Lung (tissue), 13 donors: ENCODE results near the gene TRIM2. TPM values are rescaled to one million over a fixed set of nuclear protein-coding genes. Genes with fewer than 3 reads are reported as not detected.

Source experiments
- ATAC-seq: fragments of 200-7000 bp; cut with Tn5 transposase; one replicate; pipeline ENCODE4 v1.9.1; 2020; ENCODE audit warnings: moderate number of reproducible peaks; ENCODE audit not compliant: insufficient read depth, low FRiP score
- DNase-seq, 3 donors: peaks; one replicate each; pipeline ENCODE4 v3.0.0-alpha.2; 2013 to 2017
- H3K27ac ChIP-seq, 2 donors: one replicate each; pipeline ENCODE4 v1.5.1; 2013; ENCODE audit warnings: mild to moderate bottlenecking in 2 of 2, moderate library complexity in 2 of 2, control low read depth in 1 of 2, inconsistent platforms in 1 of 2, low read depth in 1 of 2, low read length in 1 of 2
- H3K27me3 ChIP-seq, 3 donors: one replicate each; pipeline ENCODE4 v1.5.1; 2013; ENCODE audit warnings: low read length in 2 of 3; ENCODE audit not compliant: control insufficient read depth in 3 of 3, insufficient read depth in 3 of 3
- H3K36me3 ChIP-seq, 4 donors: one replicate each; pipeline ENCODE4 v1.5.1; 2013; ENCODE audit warnings: low read length in 4 of 4, mild to moderate bottlenecking in 1 of 4, moderate library complexity in 1 of 4; ENCODE audit not compliant: control insufficient read depth in 4 of 4, insufficient read depth in 4 of 4
- H3K4me1 ChIP-seq, 5 donors: one replicate each; pipeline ENCODE4 v1.5.1; 2013; ENCODE audit warnings: low read length in 5 of 5, mild to moderate bottlenecking in 2 of 5, moderate library complexity in 1 of 5; ENCODE audit not compliant: control insufficient read depth in 5 of 5, insufficient read depth in 5 of 5
- H3K4me3 ChIP-seq: one replicate; pipeline ENCODE4 v1.5.1; 2013; ENCODE audit warnings: mild to moderate bottlenecking, control low read depth, moderate library complexity
- H3K9ac ChIP-seq, 2 donors: one replicate each; pipeline ENCODE4 v1.5.1; 2013; ENCODE audit warnings: low read length in 2 of 2, control low read depth in 1 of 2; ENCODE audit not compliant: insufficient read depth in 1 of 2
- H3K9me3 ChIP-seq, 4 donors: one replicate each; pipeline ENCODE4 v1.5.1; 2013; ENCODE audit warnings: low read length in 3 of 4, mild to moderate bottlenecking in 1 of 4, moderate library complexity in 1 of 4; ENCODE audit not compliant: control insufficient read depth in 4 of 4, insufficient read depth in 3 of 4
- CTCF ChIP-seq: IDR thresholded peaks from 2 replicates; pipeline ENCODE4 v1.5.1; 2012; ENCODE audit warnings: mild to moderate bottlenecking; ENCODE audit errors: control extremely low read depth, extremely low read depth
- WGBS, 2 donors: extraction: QIAGEN DNeasy Blood & Tissue Kit; methylation state at CpG; one replicate each; pipeline ENCODE4 v1.1.7; 2013; 5-methylcytosine and 5-hydroxymethylcytosine counted together
- polyA plus RNA-seq, 2 donors: library from polyadenylated mRNA; stranded (reverse); fragments of 200-250 nt; gene quantifications; one replicate each; pipeline ENCODE4 v1.2.1, GENCODE V29; 2013
- small RNA-seq: library from RNA; depleted of rRNA; stranded (forward); fragments of <200 nt; gene quantifications from one replicate; pipeline ENCODE3, GENCODE V24; 2014; ENCODE audit warnings: low replicate concordance
- total RNA-seq, 2 donors: library from RNA; depleted of rRNA in 1 of 2; stranded (reverse); fragments of >200 nt in 1 of 2; gene quantifications; one replicate each; pipeline ENCODE4 v1.2.1, GENCODE V29; 2014 to 2021
- donor health status: control.
- donor health status: control.
- donor health status: Bipolar disorder and iron deficiency.
- donor health status: healthy.
- donor health status: DM: yes; HTN: yes; CAD: no.

The TRIM2 gene
- total and polyA plus RNA-seq, 4 donors, result 9.1 to 74.0 (median 38.1) TPM

GRCh38 chr4:153384160-153384559 is 179.9 kb downstream of the TRIM2 start:
- Histone ChIP-seq H3K4me3 (no peak overlapping the region), H3K9me3 (no peaks in the 10 kb centered on the region), H3K9ac (no peak overlapping the region), H3K27ac (no peak overlapping the region), H3K27me3 (no peaks in the 10 kb centered on the region), H3K36me3 (no peaks in the 10 kb centered on the region), H3K4me1 (no peaks in the 10 kb centered on the region)
- 96 to 100% methylated on average over 1 of the region's 1 CpG for WGBS, 2 donors
- no peak for DNase-seq
- no peak for ATAC-seq
- TF ChIP-seq CTCF, result no peak

GRCh38 chr4:153385784-153386183 is 181.5 kb downstream of the TRIM2 start:
- Histone ChIP-seq H3K4me3 (no peak overlapping the region), H3K9ac (no peak overlapping the region), H3K36me3 (no peaks in the 10 kb centered on the region), H3K4me1 (peaks cover 0 to 3% (median 0%) of the 10 kb centered on the region in 5 donors), H3K27ac (no peak overlapping the region), H3K27me3 (no peaks in the 10 kb centered on the region), H3K9me3 (no peaks in the 10 kb centered on the region)
- DNase-seq (no peak), ATAC-seq (no peak)
- 92 to 93% methylated on average over 2 of the region's 2 CpGs for WGBS, 2 donors
- no peak for TF ChIP-seq CTCF

- 94 to 100% methylated on average over 4 of the region's 4 CpGs for WGBS, 2 donors
These were observed 183.7 kb downstream of the TRIM2 start for GRCh38 chr4:153387981-153388380.

More at GRCh38 chr4:153387981-153388380, 183.7 kb downstream of the TRIM2 start:
- Histone ChIP-seq H3K9ac (no peak overlapping the region), H3K4me1 (peaks cover 0 to 3% (median 0%) of the 10 kb centered on the region in 5 donors), H3K36me3 (no peaks in the 10 kb centered on the region), H3K4me3 (no peak overlapping the region), H3K27me3 (no peaks in the 10 kb centered on the region), H3K9me3 (no peaks in the 10 kb centered on the region), H3K27ac (no peak overlapping the region)
- DNase-seq (no peak), ATAC-seq (no peak)
- TF ChIP-seq CTCF, result no peak

Small RNAs within 50 kb of the gene (small RNA-seq; reads per million reads assigned to genes)
- not detected for gene RF00019
- not detected for gene RN7SL419P
- not detected for gene RNU6-1196P

Other genes with a start within 250 kb of the TRIM2 start
- 1 to 10 TPM in 1 of 2 donors, under 1 TPM in 1; 0.94 to 1.5 TPM for gene MND1, start 140.2 kb downstream of the TRIM2 start, total RNA-seq
- 1 to 10 TPM in 1 of 2 donors, under 1 TPM in 1; 0.80 to 4.4 TPM for gene MND1, start 140.2 kb downstream of the TRIM2 start, polyA plus RNA-seq